Measurements from ENCODE around the gene ARHGEF40.

The ARHGEF40 gene

DNA sequence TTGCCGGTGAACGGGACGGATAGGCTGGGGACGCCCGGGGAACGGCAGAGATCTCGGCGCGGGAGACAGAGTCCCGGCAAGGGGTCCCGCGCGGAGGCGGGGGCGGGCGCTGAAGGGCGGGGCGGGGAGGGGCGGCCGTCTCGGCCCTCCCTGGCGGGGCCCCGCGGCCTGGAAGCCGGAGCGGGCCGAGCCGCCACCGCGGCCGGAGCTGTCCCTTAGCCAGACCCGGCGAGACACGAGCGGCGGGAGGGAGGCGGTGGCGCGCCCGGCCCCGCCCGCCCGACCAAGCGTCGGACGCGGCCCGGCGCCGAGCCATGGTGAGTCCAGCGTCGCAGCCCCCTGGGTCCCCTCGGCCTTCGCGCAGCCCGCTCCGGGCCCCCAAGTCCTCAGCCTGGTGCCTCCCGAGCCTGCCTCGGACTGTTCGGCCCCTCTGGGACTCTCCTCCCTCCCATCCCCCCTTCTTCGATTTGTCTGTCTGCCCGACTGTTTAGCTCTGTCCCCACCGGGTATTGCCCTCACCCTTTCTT lies at the start of gene ARHGEF40:
Gene ARHGEF40 (plus strand): TSS at position 222 of the 527 bp plus-strand sequence. CDS start 93 bp downstream, at position 315.
- DNase-seq, result peak; percentile 47 to 84 (median 59)

DNA sequence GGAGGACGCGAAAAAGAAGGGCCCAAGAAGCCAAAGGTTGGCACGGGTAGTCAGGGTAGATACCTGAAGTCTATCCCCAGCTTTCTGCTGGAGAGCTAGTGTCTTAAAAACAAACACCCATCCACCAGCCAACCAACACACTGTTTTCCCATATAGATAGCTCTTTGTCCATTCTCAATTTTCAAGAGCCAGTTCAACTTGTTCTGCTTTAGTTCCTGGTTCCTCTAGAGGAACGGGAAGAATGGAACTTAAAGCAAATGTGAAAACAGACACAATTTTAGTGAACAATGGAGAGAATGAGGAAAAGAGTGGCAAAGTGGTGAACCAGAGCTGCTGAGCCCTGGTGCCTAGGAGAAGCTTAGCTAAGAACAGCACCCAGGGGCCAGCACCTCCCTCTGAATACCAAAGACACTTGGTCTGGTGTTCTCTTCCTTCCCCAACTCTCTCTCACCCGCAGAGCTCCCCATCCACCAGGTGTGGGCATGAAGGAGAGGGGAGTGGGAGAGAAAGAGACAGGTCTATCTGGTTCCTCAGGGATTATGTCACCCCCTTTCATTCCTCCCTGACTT lies 49.0 kb upstream of the ARHGEF40 start:
- no peak for DNase-seq

GRCh38 chr14:21022686-21023085 lies 47.4 kb upstream of the ARHGEF40 start:
- no peak for DNase-seq

GRCh38 chr14:21023174-21023573 lies 46.9 kb upstream of the ARHGEF40 start:
- DNase-seq, result peak; percentile 53 to 61 (median 59)

DNA sequence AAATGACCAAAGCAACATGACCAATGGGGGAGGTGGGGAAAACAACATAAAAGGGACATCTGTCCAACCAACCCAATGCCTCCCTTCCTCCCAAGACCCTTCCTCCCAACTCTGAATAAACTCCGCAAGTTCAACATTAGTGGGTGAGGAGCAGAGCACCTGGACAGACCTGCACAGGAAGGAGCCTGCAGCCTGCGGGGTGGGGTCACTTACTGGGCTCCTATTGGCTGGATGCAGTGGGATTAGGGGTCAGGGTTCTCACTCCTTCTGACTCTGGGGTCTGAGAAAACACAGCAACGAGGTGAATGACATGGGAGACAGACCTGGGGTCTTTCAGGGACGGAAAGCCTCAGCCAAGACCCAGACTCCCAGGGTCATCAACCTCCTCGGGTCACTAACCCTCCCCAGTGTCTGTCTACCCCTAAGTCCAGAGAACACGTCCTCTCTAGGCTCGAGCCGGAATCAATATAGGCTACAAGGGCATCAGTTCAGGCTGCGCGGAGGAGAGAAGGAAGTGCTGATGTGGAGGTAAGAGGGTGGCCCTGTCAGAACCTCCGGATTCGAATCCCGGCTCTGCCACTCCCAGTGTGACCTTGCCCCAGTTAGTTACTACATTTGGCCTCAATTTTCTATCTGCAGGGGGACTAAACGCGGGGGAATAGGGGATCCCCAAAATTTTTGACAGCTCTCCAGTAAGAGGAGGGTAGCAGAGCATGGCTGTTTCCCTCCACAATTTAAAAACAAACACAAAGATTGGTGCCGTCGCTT lies 46.1 kb upstream of the ARHGEF40 start:
- DNase-seq, result no peak

DNA sequence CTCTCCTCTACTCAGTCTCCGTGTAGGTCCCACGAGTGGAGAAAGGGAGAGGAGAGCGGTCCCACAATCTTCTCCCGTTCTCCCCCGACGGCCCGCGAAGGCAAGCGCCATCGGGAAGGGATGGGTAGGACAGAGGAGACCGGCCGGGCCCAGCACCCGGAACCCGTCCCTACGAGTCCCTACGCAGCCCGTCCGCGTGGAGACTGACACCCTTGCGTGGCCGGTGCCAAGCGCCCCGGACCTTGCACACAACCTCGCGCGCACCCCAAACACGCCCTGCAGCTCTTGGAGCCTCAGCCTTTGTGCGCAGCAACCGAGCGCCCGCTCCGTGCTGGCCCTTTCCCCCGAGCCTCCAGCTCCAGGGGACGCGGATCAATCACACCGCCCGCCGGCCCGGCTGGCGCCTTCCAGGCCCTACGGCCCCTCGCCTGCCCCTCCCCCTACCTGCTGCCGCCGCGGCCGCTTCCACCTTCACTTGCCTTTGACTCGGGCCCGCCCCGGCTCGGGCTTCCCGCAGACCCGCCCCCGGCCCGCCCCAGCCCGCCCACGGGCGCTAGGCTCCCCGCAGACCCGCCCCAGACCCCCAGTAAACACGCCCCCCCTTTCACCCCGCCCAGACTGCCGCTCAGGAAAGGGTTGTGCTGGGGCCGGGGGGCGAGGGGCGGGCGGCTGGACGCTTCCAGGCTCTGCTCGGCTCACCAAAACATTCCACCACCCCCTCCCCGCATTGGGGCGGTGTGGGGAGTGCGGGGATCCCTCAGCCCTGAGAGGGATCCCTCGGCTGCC lies 45.3 kb upstream of the ARHGEF40 start, which contains the start of gene NDRG2:
Gene NDRG2 (minus strand): TSS at position 477 of the 786 bp plus-strand sequence. CDS start 1,746 bp downstream, outside the sequence.
- peak in 1 of 3 donors; percentile 50 for DNase-seq

DNA sequence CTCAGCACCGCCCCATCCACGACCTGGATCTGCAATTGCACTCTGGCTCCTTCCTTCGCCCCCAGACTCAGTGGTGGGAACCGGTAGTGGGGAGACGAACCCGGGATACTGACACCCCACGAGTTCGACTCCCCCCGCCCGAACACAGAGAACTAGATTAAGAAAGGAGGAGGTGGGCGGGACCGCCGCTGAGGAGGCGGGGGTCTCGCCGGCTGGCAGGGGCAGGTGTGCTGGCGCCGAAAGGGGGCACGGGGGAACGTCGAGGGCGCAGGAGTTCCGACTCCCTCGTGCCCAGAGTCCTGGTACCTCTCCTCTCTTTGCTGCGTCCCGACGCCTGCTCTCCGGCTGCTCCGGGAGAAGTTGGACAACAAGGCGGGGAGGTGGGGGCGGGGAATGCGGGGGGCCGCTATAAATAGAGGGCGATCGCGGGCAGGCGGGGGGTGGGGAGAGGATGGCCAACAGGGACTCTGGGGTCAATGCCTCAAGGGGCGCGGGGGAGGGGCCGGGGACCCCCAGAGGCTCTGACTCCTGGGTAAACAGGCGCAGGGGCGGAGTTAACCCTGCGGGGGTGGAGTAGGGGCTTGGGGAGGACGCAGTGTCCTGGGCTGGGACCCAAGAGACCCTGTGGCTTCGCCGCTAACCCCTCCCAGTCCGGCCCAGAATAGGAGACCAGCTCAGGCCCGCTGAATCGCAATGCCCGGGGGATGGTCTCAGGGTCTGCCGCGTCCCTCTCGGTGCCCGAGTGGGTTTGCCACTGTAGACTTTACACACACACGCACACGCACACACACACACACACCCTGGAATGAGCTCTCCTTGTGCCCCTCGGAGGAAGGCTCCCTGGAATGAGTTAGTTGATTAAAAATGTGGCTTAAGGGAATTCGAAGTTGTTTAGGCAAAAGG lies 44.5 kb upstream of the ARHGEF40 start:
- no peak for DNase-seq

DNA sequence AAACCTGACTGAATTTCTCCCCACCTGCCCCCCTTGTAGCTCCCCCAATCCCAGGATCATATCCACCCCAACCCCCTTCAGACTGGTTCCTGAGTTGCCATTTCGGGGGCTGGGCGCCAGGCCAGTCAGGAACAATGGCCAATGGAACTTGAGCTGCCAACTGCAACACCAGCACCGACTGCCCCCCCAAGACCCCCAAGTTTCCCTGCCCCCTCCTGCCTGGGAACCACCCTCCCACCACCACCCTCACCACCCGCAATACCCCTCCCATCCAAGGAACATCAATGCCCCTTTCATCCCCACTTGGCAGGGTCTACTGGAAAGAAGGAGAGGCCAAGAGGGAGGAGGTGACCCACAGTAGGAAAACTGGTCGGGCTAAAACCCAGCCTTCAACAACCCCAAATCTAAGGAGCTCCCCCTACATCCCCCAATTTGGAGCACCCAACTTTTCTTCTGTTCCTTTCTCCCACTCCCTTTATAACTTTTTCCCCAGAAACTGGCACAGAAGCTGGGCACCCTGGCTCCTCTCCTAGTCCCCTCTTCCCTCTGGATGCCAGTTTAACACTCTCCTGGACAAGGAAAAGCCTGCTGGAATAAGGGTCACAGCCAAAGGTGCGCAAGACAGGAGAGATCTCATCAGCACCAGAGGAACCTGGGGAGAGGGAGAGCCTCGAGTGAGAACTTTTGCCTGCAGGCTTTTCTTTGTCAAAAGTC lies 43.7 kb upstream of the ARHGEF40 start:
- DNase-seq, result no peak

GRCh38 chr14:21026988-21027315 lies 43.2 kb upstream of the ARHGEF40 start:
- DNase-seq, result no peak

- DNase-seq, result no peak
Observed at GRCh38 chr14:21029917-21030316, 40.2 kb upstream of the ARHGEF40 start, which contains the start of gene TPPP2. TSS of gene TPPP2 (plus strand) at chr14:21030217. CDS start at chr14:21030582, 365 bp downstream.

- DNase-seq, result no peak
Observed at GRCh38 chr14:21030531-21030930, 39.6 kb upstream of the ARHGEF40 start.

- DNase-seq, result peak; percentile 76 to 78 (median 77)
Observed at GRCh38 chr14:21032326-21033132, 37.6 kb upstream of the ARHGEF40 start.

- peak; percentile 82 to 84 (median 83) for DNase-seq
Observed at GRCh38 chr14:21033133-21033698, 36.9 kb upstream of the ARHGEF40 start.

DNA sequence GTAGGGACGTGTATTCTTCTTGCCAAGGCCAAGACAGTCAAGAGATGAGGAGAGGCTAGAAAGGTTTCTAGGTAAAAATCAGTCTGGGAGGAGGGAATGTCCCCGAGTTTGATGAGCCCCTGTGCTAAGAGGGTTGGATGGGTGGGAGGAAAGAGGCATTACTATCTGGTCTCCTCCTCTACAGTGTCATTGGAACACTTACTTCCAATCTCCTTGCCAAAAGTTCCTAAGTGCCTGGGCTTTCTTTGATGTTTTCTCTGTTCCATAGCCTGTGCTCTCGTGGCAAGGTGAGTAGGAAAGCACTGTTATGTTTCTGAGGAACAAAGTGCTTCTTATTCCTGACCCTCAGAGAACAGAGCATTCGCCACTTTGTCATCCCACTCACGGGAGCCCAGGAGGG lies 35.4 kb upstream of the ARHGEF40 start, which contains the start of gene RNASE13:
Gene RNASE13 (minus strand): TSS at position 101 of the 400 bp plus-strand sequence. CDS start 519 bp downstream, outside the sequence.
- DNase-seq, result no peak

GRCh38 chr14:21036751-21037150 lies 33.4 kb upstream of the ARHGEF40 start:
- peak; percentile 68 to 75 (median 71) for DNase-seq

DNA sequence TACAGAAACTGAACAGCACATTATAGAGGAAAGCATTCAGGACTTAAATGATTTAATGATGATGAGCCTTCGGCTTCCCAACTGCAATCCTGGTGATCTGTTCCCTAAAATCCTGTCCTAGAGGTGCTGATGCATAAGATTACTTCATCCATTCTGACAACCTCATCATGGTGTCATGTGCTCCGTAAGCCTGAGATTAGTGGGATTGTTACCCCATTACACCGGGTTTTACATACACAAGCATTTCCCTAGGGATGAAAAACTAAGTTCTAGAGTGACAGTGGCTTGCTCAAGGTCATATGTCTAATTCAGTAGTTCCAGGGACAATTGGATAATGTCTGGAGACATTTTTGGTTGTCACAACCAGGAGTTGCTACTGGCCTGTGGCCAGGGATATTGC lies 32.9 kb upstream of the ARHGEF40 start:
- DNase-seq, result peak in 1 of 3 donors; percentile 38

DNA sequence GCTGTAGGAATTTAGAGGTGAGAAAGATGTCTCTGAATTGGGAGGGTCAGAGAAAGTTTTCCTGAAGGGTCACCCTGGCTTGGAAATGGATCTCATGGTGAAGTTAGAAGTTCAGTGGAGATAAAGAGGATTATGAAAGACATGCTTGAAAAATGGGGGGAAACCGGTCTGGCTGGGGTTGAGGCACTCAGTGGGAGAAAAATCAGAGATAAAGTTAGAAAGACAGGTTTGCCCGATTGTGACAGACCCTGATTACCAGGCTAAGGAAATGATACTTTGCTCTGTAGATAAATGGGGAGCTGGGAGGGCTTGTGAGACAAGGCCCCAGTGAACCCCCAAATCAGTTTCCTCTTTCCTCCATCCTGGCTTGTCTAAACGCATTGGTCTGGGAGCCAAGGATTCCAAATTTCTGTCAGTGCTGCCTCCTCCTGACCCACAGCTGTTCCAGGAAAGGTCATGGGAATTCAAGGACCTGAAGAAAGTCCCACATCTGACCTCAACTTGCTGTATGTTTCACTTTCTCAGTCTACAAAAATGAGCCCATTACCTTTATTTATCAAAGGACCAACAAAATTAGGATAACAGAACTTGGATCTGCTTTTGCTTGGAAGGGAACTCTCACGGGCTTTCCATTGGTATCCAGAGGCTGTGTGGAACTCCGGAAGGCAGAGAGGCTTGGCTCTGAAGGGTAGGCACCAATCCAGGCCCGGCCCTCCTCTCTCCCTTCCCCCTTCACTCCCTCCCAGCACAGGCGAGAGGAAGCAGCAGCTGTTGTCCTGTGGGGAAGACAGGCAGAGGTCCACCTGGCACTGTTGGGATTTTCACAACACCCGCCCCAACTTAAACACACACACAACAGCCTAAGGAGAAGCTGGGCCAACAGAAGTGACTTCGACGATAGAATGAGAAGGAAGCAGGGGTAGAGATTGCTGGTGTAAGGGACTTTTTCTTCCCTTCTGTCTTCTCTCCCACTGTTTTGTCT lies 31.4 kb upstream of the ARHGEF40 start:
- DNase-seq, result no peak

DNA sequence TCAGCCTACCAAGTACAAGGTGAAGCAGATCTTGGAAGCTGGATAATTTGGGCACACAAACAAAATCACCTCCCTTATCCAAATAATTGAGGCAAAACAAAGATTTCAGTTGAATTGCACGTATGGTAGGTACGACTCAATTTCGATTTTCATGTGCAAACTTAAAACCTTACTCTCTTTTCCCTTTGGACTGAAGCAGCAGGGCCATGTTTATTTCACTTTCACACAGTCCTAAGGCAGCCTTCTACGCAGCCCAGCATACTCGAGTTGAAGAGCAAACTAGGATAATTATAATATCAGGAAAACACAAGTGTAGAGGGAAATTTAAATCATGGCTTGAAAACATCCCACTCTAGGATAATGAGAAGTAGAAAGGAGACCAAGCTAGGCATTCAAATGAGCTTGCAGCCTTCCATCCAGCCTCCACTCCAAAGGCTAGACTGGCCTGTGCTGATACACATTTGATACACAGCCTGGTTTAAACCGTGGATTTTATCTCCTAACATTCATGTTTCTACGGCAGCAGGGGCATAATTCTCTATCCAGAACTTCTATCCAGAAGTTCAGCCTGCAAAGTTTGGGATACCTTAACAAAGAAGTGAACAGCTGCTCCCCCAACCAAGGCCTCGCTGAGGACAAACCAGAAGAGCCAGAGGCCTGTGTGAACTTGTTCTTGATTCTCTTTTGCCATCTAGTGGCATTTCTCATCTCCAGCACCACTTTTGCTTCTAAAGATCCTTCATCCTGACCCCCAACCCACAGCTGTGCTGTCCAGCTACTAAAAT lies 30.3 kb upstream of the ARHGEF40 start:
- DNase-seq, result peak; percentile 67 to 77 (median 74)

Data from suppressor macrophage treated with lipopolysaccharide for 1 hour (primary cell).